ENCODE measurements around the gene HEPHL1.
"Not testable (repeated sequence)": the region's sequence is repeated elsewhere in the genome, so short reads cannot be mapped to it uniquely, and the experiment has no call there.

Gene HEPHL1

DNA sequence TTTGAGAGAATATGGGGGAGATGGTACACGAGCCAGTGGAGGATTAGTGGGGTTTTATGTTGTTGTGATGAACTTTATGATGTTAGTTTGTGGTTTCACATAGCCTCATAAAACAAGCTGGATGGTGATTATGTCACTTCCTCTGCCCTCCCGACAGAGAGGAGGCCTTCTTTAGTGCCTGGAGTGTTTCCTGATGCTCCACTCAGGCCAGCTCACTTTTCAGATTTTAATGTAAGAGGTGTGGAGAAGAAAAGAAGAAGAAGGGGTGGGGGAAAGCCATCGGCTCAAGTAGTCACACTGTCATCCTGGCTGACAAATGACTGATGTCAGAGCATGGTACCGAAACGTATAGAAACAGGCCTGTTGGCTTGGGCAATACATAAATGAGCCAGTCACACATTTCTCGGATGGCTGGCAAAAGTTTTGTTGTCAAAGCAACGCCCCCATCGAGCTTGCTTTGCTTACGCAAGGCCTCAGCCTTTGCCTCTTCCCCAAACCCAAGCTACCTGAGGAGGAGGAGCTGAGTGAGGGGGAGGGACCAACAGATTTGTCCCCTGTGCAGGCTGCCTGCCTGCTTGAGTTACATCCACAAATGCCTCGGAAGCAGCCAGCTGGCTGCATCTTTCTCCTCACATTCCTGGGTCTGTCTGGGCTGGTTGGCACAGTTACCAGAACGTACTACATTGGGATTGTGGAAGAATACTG, at the start of gene HEPHL1:
Gene HEPHL1 (plus strand): TSS at position 578 of the 705 bp plus-strand sequence. CDS start 15 bp downstream, at position 593.
- DNase-seq = no peak

DNA sequence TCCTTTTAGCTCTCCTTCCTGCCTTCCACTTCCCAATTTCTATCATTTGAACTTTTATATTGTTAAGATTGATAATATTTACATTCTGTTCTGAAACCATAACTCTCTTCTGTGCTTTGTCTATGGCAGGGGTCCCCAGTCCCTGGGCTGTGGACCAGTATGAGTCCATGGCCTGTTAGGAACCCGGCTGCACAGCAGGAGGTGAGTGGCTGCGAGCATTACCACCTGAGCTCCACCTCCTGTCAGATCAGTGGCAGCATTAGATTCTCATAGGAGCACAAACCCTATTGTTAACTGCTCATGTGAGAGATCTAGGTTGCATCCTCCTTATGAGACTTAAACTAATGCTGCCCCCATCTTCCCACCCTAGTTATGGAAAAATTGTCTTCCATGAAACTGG, 48.4 kb upstream of the HEPHL1 start:
- no peak for DNase-seq

GRCh38 chr11:93973322-93974051, 47.7 kb upstream of the HEPHL1 start:
- DNase-seq = not testable (repeated sequence)

DNA sequence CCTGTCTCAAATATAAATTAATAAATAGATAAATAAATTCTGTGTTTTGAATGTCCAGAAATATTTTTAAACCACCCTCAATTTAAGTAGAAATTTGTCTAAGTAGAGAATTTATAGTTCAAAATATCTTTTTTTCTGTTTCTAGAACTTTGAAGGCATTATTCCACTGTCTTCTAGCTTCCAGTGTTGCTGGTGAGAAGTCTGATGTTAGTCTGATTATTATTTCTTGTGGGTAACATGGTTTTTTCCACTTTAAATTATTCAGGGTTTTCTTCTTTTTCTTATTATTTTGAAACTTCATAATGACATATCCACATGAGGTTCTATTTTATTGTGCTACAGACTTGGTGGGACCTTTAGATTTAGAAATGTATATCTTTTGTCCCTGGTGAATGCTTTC, 46.4 kb upstream of the HEPHL1 start:
- DNase-seq = no peak

DNA sequence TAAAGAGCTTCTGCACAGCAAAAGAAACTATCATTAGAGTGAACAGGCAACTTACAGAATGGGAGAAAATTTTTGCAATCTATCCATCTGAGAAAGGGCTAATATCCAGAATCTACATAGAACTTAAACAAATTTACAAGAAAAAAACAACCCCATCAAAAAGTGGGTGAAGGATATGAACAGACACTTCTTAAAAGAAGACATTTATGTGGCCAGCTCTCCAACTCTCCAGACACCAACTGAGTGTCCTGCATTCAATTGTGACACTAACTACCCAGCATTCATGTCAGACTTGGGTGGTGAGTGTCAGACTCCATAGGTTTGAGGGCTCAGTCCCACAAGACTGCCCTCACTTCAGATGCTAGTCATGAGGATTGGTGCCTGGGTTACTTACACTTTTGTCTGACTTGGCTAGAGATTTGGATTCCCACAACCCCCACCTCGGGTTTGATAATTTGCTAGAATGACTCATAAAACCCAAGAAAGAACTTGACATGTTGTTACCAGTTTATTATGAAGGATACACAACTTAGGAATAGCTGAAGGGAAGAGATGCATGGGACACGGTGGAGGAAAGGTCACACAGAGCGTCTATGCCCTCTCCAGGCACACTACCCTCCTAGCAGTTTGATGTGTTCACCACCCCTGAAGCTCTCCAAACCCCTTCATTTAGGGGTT, 44.4 kb upstream of the HEPHL1 start:
- DNase-seq = not testable (repeated sequence)

DNA sequence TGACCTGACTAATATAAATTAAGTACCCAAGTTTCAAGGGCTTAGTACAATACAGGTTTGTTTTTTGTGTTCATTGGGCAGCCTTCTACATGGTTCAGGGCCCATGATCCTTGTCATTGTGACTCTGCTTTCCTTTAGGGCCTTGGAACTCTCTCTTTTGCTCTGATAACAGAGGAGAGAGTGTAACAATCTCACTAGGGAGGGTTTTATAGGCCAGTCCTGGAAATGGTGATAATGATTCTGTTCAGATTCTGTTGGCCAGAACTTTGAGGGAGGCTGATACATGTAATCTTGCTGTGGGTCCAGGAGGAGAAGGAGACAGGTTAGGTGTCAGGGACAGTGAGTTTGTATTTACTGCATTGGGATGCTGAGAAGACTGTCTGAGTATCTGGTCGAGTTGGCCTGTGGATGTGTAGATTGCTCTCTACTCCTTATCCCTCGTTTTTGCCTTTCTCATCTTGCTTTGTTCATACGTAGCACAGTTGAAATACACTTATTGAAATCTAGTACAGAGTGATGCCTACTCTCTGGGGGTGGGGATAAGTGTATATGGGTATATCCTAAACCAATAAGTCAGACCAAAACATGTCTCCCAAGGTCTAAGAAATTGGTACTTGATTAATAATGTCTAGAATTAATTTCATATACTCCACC, 37.5 kb upstream of the HEPHL1 start:
- DNase-seq = no peak

- no peak for DNase-seq
Measured at GRCh38 chr11:93984196-93984567, 37.0 kb upstream of the HEPHL1 start.

DNA sequence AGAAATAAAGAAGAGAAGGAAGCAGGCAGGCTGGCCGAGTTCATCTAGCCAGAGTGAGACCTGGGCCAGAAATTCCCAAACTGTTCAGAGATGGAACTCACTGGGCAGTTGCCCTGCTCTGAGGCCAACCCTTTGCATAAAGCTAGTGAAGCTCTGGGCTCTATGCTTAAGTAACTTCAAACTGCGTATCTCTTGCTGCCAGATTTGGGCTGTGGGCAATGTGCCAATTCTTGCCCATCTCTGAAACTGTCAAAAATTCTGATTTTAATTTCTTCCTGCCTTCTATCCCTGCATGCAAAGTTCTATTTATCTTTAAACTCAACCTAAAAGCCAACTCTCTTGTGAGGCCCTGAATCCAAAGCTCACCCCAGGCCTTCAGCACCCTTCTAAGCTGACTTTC, 36.2 kb upstream of the HEPHL1 start:
- no peak for DNase-seq

DNA sequence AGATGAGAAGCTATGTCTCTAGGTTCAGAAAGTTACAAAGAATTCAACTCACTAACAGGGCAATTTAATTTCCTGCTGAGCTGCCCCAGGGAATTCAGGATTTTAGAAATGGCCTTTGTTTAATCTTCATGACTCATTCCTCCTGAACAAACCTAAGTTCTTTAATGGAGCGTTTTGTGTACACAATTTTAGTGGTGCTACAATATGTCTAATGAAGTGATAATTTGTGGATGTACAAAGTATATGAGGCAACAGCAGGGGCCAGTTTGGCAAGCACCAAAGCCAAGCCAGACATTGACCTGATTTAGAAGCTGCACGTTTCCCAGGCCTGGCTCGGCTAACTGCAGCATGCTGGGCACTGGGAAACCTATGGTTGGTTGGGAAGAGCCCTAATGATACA, 34.4 kb upstream of the HEPHL1 start:
- no peak for DNase-seq

- no peak for DNase-seq
Measured at GRCh38 chr11:93988455-93988854, 32.7 kb upstream of the HEPHL1 start.

DNA sequence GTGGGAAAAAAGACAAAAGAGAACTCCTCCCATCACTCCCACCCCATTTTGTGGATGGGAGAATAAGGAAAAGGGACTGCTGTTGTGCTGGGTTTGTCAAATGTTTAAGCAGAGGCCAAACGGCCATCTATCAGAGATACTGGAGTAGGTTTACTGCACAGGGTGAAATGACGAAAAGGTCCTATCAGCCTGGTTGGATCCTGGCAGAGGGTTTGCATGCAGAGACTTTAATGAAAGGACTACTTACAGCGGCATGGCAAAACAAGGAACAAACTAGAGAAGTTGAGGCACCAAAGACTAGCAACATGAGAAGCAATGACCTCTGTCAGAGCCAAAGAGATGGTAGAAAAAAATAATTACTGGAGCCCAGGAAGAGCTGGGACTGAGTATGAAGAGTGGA, 32.2 kb upstream of the HEPHL1 start:
- no peak for DNase-seq

DNA sequence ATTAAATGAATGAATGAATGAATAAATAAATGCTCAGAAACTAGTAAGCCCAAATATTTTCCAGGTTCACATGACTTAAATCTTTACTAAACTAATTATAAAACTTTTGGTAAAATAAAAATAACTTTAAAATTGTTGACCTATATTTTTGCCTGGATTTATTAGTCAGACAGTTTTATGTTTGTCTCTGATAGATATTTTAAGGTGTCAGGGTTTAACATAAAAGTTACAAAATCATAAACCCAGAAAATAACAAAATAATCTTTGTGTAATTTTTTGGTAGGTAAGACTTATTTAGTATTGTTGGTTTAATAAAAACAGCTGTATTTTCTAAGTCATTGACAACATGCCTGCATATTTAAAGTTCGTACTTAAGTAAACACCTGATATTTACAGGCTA, 27.4 kb upstream of the HEPHL1 start:
- no peak for DNase-seq

DNA sequence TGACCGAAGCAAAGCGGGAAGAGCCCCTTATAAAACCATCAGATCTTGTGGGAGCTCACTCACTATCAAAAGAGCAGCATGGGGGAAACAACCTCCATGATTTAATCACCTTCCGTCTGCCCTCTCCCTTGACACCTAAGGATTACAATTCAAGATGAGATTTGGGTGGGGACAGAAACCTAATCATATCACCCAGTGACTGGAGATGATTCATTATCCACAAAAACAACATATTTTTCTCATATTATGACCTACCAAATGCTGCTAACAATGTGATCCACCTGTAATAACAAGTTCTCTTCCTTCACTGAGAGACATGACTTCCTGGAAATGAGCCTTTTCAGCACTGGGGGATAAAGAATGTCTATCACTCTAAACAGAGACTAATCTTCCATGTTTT, 23.4 kb upstream of the HEPHL1 start:
- no peak for DNase-seq

DNA sequence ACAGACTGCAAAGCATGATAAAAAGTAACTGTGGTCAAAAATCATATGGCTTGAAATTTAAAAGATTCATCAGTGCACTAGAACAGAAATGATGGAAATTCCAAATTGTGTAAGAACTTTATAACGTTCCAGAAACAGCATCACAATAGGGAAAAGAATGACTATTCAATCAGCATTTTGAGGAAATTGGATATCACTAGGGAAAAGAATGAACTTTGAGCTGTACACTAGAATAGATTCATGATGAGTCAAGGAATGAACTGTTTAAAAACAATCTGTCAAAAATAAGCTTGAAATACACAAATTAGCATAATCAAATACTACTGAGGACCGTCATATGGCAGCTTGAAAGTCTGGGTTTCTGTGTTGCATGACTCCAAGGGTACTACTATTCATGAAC, 20.5 kb upstream of the HEPHL1 start:
- DNase-seq = no peak

DNA sequence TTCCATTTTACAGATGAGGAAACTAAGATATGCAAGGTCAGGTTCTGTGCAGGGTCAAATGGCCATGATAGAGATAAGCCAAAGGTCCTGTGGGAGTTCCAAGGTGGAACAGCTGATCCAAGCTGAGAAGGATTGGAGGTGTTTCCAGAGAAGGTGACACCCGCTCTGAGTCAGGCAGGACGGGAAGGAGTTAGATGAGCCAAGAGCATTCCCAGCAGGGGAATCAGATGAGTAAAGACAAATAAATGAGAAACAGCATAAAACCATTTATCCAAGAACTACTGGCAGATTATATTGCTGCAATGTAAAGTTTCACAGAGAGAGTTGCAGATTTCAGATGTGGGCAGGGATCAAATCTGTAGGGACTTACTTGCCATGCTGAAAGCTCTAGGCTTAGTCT, 18.9 kb upstream of the HEPHL1 start:
- no peak for DNase-seq

- no peak for DNase-seq
Measured at GRCh38 chr11:94007426-94007825, 13.7 kb upstream of the HEPHL1 start.

GRCh38 chr11:94007906-94008305, 13.2 kb upstream of the HEPHL1 start:
- DNase-seq = no peak

DNA sequence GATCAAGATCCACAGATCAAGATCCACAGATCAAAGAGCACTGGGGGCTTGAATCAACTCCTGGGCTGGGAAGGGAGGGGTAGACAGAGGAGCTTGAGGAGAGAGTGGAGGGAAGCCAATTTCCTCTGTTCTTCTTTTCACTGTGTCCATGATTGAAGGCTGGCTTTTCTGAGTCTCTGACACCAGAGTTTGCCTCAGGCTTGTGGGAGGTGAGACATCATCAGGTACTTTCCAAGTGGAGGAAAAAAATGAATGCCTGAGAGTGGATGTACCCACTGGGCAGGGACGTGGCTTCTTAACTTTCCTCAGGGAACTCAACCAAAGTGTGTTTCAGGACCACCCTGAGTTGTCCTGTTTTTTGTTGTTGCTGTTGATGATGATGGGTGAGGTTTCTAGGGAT, 11.0 kb upstream of the HEPHL1 start:
- no peak for DNase-seq

DNA sequence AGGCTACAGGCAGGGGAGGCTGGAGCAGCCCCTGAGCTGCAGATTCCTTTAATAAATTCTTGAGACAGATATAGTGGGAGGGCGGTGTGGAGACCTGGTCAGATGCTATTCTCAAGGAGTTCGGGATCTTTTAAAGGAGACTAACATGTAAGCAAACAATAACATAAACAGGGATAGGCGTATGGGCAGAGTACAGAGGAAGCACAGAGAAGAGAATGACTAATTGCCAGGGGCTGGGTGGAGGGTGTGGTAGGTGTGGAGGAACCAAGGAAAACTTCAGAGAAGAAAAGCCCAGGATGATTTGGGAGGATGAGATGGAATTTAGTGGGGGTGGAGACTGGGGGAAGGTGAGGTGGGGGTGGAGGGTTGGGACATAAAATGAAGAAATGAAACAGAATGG, 9.7 kb upstream of the HEPHL1 start:
- no peak for DNase-seq

DNA sequence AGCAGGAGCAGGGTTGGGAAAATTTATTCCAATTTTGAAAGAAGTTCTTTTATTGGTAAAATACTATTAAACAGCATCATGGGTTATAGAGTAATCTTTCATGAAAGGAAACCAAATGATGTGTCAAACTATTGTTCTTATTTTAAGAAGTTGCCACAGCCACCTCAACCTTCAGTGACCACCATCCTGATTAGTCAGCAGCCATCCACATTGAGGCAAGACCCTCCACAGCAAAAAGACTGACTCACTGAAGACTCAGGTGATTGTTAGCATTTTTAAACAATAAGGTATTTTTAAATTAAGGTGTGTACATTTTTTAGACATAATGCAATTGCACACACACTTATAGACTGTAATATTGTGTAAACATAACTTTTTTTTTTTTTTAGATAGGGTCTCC, 3.7 kb upstream of the HEPHL1 start:
- DNase-seq = no peak

DNA sequence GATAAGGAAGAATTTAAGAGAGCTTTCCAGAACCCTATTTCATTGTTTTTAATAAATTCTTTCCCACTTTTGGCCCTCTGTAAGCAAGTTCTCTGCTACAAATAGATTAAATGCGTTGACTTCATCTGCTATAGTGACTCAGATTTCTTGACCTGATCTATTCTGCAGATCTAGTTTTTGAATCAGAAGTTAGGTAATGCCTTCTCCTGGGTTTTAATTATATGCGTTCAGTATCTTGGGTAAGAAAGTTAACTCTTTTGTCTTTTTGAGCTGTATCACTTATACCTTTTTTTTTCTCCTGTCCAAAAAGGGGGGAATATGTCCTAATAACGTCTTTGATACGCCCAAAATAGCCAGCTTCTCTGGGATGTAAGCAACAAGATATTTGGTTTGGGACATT, 2.4 kb upstream of the HEPHL1 start:
- DNase-seq = no peak

GRCh38 chr11:94023856-94024255, 2.7 kb downstream of the HEPHL1 start:
- no peak for DNase-seq

DNA sequence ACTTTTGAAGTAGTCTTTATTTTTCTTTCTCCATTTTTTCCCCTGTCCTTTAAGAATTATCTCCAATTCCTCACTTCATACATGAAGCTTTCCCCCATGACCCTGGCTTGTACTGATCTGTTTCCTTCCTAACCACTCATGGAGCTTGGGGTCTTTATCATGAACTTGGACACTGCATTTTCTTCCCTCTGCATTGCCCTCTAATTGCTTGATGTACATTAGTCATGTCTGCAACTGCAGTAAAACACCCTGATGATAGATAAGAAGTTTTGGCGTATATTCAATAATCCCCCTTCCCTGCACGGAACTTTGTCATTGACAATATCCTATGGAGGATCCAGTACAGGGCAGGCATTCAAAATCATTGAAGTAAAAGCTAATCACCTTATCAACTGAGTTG, 3.4 kb downstream of the HEPHL1 start:
- DNase-seq = no peak
